ENCODE measurements around the gene DOHH.

DNA sequence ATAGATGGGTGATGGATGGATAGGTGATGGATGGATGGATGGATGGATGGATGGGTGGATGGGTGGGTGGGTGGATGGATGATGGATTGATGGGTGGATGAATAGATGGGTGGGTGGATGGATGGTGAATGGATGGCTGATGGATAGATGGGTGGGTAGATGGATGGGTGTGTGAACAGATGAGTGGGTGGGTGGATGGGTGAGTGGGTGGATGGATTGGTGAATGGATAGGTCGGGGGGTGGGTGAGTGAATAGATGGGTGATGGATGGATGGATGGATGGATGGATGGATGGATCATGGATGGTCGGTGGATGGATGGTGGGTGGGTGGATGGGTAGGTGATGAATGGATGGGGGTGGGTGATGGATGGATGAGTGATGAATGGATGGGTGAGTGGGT lies 23.6 kb downstream of the DOHH start:
- no peak for TF ChIP-seq ZNF274 (IDR thresholded peaks at IDR 0.05; ENCODE audit: low read depth, low read length)
- no peak for TF ChIP-seq SUZ12 (IDR thresholded peaks at IDR 0.05; ENCODE audit: extremely low read depth, insufficient read depth, insufficient read length)
- TF ChIP-seq YY1 (IDR thresholded peaks at IDR 0.05; ENCODE audit: insufficient read depth, insufficient read length) = no peak
